ENCODE measurements around the gene IQCN.
A peak's percentile ranks its signal among the peaks of the same experiment; 100 is the strongest.

IQCN gene

DNA sequence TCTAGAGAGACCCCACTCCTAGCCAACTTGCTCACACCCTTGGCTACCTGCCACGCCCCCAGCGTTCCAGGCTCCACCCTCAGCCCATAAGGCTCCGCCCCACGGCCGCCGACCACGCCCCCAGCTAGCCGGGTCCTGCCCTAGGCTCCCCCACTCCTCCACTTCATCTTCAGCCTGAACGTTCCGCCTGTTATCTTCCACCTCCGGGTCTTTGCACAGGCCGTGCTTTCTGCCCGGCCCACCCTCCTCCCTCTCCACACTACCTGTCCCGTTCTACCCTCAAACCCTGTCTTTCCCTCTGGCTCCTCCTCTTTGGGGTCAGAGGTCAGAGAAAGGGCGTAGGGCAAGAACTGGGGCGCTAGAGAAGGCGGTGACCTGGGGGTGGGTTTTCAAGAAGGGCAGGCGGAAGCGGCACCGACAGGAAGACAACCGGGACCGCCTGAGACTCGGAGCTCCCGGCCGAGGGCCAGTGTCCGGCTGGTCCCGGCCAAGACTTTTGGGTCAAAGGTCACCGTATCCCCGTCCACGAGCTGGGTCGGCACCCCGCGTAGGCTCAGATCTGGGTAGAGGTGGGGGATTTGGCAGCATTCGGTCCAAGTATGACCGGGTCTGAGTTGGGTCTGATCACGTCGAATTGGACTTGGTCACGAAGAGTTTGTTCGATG is 50.3 kb downstream of the IQCN start (continued):
- TF ChIP-seq, protein P1, sequence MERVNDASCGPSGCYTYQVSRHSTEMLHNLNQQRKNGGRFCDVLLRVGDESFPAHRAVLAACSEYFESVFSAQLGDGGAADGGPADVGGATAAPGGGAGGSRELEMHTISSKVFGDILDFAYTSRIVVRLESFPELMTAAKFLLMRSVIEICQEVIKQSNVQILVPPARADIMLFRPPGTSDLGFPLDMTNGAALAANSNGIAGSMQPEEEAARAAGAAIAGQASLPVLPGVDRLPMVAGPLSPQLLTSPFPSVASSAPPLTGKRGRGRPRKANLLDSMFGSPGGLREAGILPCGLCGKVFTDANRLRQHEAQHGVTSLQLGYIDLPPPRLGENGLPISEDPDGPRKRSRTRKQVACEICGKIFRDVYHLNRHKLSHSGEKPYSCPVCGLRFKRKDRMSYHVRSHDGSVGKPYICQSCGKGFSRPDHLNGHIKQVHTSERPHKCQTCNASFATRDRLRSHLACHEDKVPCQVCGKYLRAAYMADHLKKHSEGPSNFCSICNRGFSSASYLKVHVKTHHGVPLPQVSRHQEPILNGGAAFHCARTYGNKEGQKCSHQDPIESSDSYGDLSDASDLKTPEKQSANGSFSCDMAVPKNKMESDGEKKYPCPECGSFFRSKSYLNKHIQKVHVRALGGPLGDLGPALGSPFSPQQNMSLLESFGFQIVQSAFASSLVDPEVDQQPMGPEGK (tag by site-specific recombination; IDR thresholded peaks at IDR 0.05), result peak; percentile 89
- TF ChIP-seq ZNF843 (tag by site-specific recombination; IDR thresholded peaks at IDR 0.05) (no peak), SP7 (tag by site-specific recombination; IDR thresholded peaks at IDR 0.05) (0 out of 2 replicates have a peak, but pooled peaks have one; percentile 20), KLF16 (tag by site-specific recombination; IDR thresholded peaks at IDR 0.05) (peak; percentile 95), ZNF610 (tag by site-specific recombination; IDR thresholded peaks at IDR 0.05; ENCODE audit: borderline replicate concordance) (0 out of 2 replicates have a peak, but pooled peaks have one; percentile 50), ZNF768 (tag by site-specific recombination; IDR thresholded peaks at IDR 0.05) (no peak), KLF9 (tag by site-specific recombination; IDR thresholded peaks at IDR 0.05; ENCODE audit: low read depth) (peak; percentile 96), ZFP69B (tag by site-specific recombination; IDR thresholded peaks at IDR 0.05) (peak; percentile 71; the same call in 1 of the 2 replicates), ZNF184 (tag by site-specific recombination; IDR thresholded peaks at IDR 0.05) (no peak), ZNF623 (tag by site-specific recombination; IDR thresholded peaks at IDR 0.05) (peak; percentile 96), ZNF747 (tag by site-specific recombination; IDR thresholded peaks at IDR 0.05) (no peak), YY2 (tag by site-specific recombination; IDR thresholded peaks at IDR 0.05) (no peak), ZIC2 (tag by site-specific recombination; IDR thresholded peaks at IDR 0.05) (no peak), SP2 (tag by site-specific recombination; IDR thresholded peaks at IDR 0.05) (peak; percentile 80), ZNF473 (tag by site-specific recombination; IDR thresholded peaks at IDR 0.05) (no peak), ZNF792 (tag by site-specific recombination; IDR thresholded peaks at IDR 0.05) (no peak), FEZF1 (tag by site-specific recombination; IDR thresholded peaks at IDR 0.05) (no peak), ZNF785 (tag by site-specific recombination; IDR thresholded peaks at IDR 0.05) (peak; percentile 59; the same call in 1 of the 2 replicates)

DNA sequence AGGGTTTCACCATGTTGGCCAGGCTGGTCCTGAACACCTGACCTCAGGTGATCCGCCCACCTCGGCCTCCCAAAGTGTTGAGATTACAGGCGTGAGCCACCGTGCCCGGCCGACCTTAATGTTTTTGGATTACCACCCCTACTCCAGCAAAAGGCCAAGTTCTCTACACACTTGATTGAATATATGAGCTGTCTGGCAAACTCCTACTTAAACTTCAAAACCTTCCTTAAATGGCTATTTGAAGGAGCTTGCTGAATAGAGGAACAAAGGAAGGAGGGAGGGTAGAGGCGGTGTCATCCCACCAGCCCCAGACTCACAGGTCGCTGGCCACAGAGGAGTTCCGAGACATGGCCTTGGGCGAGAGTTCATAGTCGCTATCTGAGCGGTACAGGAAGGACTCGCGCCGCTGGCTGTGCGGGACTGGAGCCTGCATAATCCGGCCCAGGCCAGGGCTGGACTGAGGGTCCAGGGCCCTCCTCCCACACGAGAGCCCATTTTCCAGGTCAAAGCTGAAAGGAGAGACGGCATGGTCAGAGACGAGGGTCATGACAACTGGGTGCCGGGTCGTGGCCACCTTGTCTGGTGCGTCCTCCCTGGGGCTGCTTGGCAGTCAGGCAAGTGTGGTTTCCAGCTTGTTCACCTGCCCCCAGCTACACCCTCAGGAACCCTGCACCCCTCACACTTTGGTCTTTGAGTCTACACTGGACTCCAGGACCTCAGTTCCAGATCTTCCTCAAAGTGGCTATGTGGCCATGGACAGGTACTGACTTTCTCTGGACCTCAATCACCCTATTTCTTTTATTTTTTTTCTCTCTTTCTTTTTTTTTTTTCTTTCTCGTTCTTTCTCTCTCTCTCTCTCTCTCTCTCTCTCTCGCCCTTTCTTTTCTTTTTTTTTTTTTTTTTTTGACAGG is 52.2 kb downstream of the IQCN start:
- POLR2A ChIA-PET, result no interaction called here
- CTCF ChIA-PET, result interaction anchor here (0.9 to 4.1 kb wide), 6 partner anchors 14 to 106 kb away, joined by 3 to 16 read pairs (median 4); no protein-coding TSS in a partner anchor

More for the DNA sequence above, 52.2 kb downstream of the IQCN start:
- TF ChIP-seq ZFP3 (tag by site-specific recombination; IDR thresholded peaks at IDR 0.05; ENCODE audit: low read depth) (peak; percentile 93), ZNF121 (tag by site-specific recombination; IDR thresholded peaks at IDR 0.05) (no peak), ZNF311 (tag by site-specific recombination; IDR thresholded peaks at IDR 0.05; ENCODE audit: borderline replicate concordance) (no peak), ZNF596 (tag by site-specific recombination; IDR thresholded peaks at IDR 0.05) (peak; percentile 61), ZNF157 (tag by site-specific recombination; IDR thresholded peaks at IDR 0.05) (no peak)
- TF ChIP-seq, protein P2, sequence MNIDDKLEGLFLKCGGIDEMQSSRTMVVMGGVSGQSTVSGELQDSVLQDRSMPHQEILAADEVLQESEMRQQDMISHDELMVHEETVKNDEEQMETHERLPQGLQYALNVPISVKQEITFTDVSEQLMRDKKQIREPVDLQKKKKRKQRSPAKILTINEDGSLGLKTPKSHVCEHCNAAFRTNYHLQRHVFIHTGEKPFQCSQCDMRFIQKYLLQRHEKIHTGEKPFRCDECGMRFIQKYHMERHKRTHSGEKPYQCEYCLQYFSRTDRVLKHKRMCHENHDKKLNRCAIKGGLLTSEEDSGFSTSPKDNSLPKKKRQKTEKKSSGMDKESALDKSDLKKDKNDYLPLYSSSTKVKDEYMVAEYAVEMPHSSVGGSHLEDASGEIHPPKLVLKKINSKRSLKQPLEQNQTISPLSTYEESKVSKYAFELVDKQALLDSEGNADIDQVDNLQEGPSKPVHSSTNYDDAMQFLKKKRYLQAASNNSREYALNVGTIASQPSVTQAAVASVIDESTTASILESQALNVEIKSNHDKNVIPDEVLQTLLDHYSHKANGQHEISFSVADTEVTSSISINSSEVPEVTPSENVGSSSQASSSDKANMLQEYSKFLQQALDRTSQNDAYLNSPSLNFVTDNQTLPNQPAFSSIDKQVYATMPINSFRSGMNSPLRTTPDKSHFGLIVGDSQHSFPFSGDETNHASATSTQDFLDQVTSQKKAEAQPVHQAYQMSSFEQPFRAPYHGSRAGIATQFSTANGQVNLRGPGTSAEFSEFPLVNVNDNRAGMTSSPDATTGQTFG (tag by site-specific recombination; IDR thresholded peaks at IDR 0.05; ENCODE audit: borderline replicate concordance), result no peak
- TF ChIP-seq, protein P3, sequence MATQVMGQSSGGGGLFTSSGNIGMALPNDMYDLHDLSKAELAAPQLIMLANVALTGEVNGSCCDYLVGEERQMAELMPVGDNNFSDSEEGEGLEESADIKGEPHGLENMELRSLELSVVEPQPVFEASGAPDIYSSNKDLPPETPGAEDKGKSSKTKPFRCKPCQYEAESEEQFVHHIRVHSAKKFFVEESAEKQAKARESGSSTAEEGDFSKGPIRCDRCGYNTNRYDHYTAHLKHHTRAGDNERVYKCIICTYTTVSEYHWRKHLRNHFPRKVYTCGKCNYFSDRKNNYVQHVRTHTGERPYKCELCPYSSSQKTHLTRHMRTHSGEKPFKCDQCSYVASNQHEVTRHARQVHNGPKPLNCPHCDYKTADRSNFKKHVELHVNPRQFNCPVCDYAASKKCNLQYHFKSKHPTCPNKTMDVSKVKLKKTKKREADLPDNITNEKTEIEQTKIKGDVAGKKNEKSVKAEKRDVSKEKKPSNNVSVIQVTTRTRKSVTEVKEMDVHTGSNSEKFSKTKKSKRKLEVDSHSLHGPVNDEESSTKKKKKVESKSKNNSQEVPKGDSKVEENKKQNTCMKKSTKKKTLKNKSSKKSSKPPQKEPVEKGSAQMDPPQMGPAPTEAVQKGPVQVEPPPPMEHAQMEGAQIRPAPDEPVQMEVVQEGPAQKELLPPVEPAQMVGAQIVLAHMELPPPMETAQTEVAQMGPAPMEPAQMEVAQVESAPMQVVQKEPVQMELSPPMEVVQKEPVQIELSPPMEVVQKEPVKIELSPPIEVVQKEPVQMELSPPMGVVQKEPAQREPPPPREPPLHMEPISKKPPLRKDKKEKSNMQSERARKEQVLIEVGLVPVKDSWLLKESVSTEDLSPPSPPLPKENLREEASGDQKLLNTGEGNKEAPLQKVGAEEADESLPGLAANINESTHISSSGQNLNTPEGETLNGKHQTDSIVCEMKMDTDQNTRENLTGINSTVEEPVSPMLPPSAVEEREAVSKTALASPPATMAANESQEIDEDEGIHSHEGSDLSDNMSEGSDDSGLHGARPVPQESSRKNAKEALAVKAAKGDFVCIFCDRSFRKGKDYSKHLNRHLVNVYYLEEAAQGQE (tag by site-specific recombination; IDR thresholded peaks at IDR 0.05), result no peak
- H3K27ac ChIP-seq (ENCODE audit: extremely low read depth, low read depth, low read length), result no peak overlapping the region
- no peaks in the 10 kb centered on the region for H3K36me3 ChIP-seq (ENCODE audit: control insufficient read depth in 2 of 2, insufficient read depth in 1 of 2, low read length in 2 of 2)
- H3K9me3 ChIP-seq (ENCODE audit: control insufficient read depth, insufficient read depth, low read depth, low read length), result no peaks in the 10 kb centered on the region
- no peak overlapping the region for H3K4me3 ChIP-seq (ENCODE audit: low read depth, low read length)
- H3K4me1 ChIP-seq (ENCODE audit: control insufficient read depth, insufficient read depth, low read length), result no peaks in the 10 kb centered on the region; the same call in 1 of the 2 replicates
